22Rv1 (cell line): ENCODE measurements around the gene CCDC88A.
"Not testable (repeated sequence)": the region's sequence is repeated elsewhere in the genome, so short reads cannot be mapped to it uniquely, and the experiment has no call there.

Source experiments
- H3K27ac ChIP-seq: fragments of 450-650 bp; 2 replicates; pipeline ENCODE4 v1.5.1; 2017
- ZFX ChIP-seq: fragments of 450-650 bp; IDR thresholded peaks from 2 replicates; pipeline ENCODE4 v1.6.1; 2017; ENCODE audit warnings: antibody characterized with exemption, borderline replicate concordance
- TF ChIP-seq, protein P1 (sequence below): fragments of 450-650 bp; IDR thresholded peaks from 2 replicates; pipeline ENCODE4 v1.5.1; 2017; ENCODE audit warnings: mild to moderate bottlenecking

Gene CCDC88A

DNA sequence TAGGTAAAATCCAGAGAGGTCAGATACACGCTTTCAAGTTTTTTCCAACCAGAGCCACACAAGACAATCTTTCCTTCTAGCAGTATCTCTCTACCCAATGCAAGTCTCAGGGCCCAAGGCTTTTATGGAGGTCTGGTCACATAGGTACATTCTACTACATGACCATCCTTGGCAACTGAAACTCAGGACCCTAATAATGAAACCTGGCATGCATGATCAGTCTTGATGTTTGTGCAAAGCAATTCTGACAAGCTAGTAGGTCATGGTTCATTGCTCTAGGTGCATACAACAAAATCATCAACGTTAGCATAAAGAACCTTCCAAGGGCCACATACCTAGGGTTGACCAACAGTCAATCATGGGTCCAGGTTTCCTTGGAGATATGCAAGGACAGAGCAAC lies 33.2 kb upstream of the CCDC88A start:
- H3K27ac ChIP-seq = no peak overlapping the region
- TF ChIP-seq, protein P1, sequence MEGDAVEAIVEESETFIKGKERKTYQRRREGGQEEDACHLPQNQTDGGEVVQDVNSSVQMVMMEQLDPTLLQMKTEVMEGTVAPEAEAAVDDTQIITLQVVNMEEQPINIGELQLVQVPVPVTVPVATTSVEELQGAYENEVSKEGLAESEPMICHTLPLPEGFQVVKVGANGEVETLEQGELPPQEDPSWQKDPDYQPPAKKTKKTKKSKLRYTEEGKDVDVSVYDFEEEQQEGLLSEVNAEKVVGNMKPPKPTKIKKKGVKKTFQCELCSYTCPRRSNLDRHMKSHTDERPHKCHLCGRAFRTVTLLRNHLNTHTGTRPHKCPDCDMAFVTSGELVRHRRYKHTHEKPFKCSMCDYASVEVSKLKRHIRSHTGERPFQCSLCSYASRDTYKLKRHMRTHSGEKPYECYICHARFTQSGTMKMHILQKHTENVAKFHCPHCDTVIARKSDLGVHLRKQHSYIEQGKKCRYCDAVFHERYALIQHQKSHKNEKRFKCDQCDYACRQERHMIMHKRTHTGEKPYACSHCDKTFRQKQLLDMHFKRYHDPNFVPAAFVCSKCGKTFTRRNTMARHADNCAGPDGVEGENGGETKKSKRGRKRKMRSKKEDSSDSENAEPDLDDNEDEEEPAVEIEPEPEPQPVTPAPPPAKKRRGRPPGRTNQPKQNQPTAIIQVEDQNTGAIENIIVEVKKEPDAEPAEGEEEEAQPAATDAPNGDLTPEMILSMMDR = no peak
- TF ChIP-seq ZFX = no peak

DNA sequence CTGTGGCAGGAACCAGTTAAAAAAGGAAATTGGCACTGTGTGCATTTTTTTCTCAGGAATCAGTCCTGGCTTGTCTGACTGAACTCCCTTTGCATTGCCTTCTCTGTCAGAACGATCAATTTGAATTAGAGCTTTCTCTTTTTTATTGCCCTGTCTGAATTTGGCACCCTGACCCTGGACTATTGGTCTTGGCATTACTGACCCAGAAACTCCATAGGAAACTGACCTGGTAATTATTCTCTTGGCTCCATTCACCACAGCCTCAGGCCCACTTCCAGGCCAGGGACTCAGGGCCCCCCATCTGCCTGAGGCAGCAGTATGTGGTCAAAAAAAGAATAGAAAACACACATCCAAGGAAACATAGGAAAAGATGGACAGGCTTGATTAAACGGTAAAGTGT lies 32.0 kb upstream of the CCDC88A start:
- TF ChIP-seq, protein P1 = no peak
- no peak for TF ChIP-seq ZFX
- no peak overlapping the region for H3K27ac ChIP-seq

GRCh38 chr2:55450014-55450413 lies 30.4 kb upstream of the CCDC88A start:
- not testable (repeated sequence) for H3K27ac ChIP-seq

DNA sequence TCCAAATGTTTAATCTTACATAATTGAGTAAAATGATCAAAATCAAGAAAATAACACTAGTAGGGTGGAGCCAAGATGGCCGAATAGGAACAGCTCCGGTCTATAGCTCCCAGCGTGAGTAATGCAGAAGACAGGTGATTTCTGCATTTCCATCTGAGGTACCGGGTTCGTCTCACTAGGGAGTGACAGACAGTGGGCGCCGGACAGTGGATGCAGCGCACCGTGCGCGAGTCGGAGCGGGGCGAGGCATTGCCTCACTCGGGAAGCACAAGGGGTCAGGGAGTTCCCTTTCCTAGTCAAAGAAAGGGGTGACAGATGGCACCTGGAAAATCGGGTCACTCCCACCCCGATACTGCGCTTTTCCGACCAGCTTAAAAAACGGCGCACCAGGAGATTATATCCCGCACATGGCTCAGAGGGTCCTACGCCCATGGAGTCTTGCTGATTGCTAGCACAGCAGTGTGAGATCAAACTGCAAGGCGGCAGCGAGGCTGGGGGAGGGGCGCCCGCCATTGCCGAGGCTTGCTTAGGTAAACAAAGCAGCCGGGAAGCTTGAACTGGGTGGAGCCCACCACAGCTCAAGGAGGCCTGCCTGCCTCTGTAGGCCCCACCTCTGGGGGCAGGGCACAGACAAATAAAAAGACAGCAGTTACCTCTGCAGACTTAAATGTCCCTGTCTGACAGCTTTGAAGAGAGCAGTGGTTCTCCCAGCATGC lies 22.5 kb upstream of the CCDC88A start:
- not testable (repeated sequence) for H3K27ac ChIP-seq

GRCh38 chr2:55441280-55441892 lies 21.7 kb upstream of the CCDC88A start:
- TF ChIP-seq ZFX = no peak
- TF ChIP-seq, protein P1 = no peak
- no peak overlapping the region for H3K27ac ChIP-seq

DNA sequence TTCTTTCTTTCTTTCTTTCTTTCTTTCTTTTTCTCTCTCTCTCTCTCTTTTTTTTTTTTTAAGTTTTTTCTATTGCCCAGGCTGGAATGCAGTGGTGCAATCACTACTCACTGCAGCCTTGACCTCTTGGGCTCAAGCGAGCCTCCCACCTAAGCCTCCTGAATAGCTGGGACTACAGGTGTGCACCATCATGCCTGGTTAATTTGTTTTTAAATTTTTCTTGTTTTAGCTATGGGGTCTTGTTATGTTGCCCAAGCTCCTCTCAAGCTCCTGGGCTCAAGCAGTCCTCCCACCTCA lies 19.4 kb upstream of the CCDC88A start:
- no peak overlapping the region for H3K27ac ChIP-seq
- no peak for TF ChIP-seq ZFX
- TF ChIP-seq, protein P1 = no peak

DNA sequence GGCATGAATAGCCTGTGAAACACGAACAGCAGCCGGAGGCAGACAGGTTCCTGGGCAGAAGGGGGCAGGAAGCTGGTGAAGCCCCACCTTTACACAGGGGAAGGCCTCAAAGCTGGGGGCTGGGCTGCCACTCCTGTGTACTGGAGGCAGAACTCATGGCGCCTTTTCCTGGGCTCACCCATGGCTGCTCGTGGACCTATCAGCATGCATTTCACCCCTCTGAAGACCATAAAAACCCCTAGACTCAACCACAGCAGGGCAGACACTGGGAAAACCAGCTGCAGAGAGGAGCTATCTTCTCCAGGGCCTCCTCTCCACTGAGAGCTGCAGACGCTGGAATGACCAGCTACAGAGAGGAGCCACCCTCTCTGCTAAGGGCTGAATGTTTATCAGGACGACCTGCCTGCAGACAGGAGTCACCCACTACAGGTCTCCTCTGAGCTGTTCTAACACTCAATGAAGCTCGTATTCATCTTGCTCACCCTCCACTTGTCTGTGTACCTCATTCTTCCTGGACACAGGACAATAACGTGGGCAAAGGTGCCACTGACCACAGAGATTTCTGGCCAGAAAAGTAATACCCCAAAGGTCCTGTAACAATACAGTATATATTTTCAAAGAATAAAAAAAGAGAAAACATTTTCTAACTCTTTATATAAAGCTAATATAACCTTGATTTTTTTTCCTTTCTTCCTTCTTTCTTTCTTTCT lies 18.9 kb upstream of the CCDC88A start:
- TF ChIP-seq ZFX = no peak
- TF ChIP-seq, protein P1 = no peak
- H3K27ac ChIP-seq = no peak overlapping the region

DNA sequence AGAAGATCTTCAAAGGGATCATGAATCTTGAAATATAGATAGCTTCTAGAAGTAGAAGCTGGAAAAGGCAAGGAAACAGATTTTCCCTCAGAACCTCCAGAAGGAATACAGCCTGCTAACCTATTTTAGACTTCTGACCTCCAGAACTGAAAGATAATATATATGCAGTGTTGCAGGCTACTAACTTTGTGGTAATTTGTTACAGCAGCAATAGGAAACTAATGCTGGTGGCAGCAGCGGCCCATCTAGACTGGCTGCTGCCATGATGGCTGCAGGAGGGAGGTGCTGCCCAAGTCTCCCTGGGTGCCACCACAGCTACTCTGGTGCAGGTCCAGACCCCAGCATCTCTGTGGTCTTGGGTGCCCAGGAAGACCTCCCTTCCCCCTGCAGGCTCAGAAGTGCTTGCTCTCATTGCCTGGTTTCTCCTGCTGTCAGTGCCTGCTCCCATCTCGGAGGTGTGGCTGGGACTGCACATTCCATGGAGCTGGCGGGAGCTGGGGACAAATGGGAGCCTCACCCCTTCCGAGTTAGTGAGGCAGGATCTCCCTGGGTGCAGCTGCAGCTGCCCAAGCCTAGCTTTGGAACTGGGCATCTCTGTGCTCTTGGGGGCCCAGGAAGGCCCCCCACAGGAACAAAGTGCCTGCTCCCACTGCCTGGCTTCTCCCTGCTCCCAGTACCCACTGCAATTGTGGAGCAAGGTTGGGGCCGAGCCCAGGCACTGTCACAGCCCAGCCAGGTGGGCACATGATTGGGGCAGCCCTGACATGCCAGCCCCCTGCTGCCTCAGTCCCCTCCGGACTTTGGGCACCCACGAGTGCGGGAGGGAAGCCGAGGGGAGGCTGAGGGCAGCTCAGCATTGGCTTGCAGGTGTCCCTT lies 18.1 kb upstream of the CCDC88A start:
- TF ChIP-seq ZFX = no peak
- TF ChIP-seq, protein P1 = no peak
- H3K27ac ChIP-seq = no peak overlapping the region
